Caco-2 (cell line): ENCODE results near the gene NFATC2. TPM values are rescaled to one million over a fixed set of nuclear protein-coding genes. Genes with fewer than 3 reads are reported as not detected.

Experiments used
- BruUV-seq: library from RNA; stranded (reverse); fragments of 400-500 nt; replicated peaks from 2 replicates; lab custom pipeline; 2021; lab: Mats Ljungman, UMichigan
- CTCF ChIA-PET: fragments of 300-600 bp; sonication (Branson Sonifier 250); formaldehyde crosslinking; loops from one replicate; lab custom pipeline; 2022; ENCODE audit warnings: antibody characterized with exemption; lab: Charles Lee
- POLR2A ChIA-PET: fragments of 300-600 bp; sonication (Branson Sonifier 250); formaldehyde crosslinking; loops from one replicate; lab custom pipeline; 2022; ENCODE audit warnings: antibody characterized with exemption; lab: Charles Lee
- DNase-seq, 2 experiments: peaks; one replicate each; pipeline versions ENCODE4 v3.0.0 to v3.0.0-alpha.2; 2020 to 2022
- H3K27me3 ChIP-seq: replicated peaks from 2 replicates; pipeline ENCODE4 v1.6.0; 2011; ENCODE audit warnings: low read length; ENCODE audit not compliant: control insufficient read depth, insufficient read depth
- H3K36me3 ChIP-seq: 2 replicates; pipeline ENCODE4 v1.5.1; 2011; ENCODE audit warnings: low read length; ENCODE audit not compliant: control insufficient read depth, insufficient read depth
- H3K4me1 ChIP-seq: fragments of 250-450 bp; sonication (Bioruptor Pico); 2 replicates; pipeline ENCODE4 v1.5.1; 2020; ENCODE audit warnings: mild to moderate bottlenecking
- H3K4me3 ChIP-seq: 2 replicates; pipeline ENCODE4 v1.5.1; 2011; ENCODE audit warnings: low read depth, mild to moderate bottlenecking, control low read depth, low read length
- H3K9me3 ChIP-seq: fragments of 250-450 bp; sonication (Bioruptor Pico); 2 replicates; pipeline ENCODE4 v1.5.1; 2020; ENCODE audit warnings: mild to moderate bottlenecking, moderate library complexity
- H3K27ac Mint-ChIP-seq: one replicate; pipeline ENCODE4 v1.8.0; 2022; ENCODE audit warnings: mixed read lengths; ENCODE audit not compliant: unreplicated experiment
- H3K27me3 Mint-ChIP-seq: one replicate; pipeline ENCODE4 v1.8.0; 2022; ENCODE audit warnings: mixed read lengths; ENCODE audit not compliant: insufficient read depth, unreplicated experiment
- H3K36me3 Mint-ChIP-seq: one replicate; pipeline ENCODE4 v1.8.0; 2022; ENCODE audit warnings: mild to moderate bottlenecking, mixed read lengths; ENCODE audit not compliant: insufficient read depth, unreplicated experiment
- H3K4me1 Mint-ChIP-seq: one replicate; pipeline ENCODE4 v1.8.0; 2022; ENCODE audit warnings: low read depth, mixed read lengths; ENCODE audit not compliant: unreplicated experiment
- H3K4me3 Mint-ChIP-seq: one replicate; pipeline ENCODE4 v1.8.0; 2022; ENCODE audit warnings: mild to moderate bottlenecking, moderate library complexity, mixed read lengths; ENCODE audit not compliant: unreplicated experiment
- H3K9me3 Mint-ChIP-seq: one replicate; pipeline ENCODE4 v1.8.0; 2022; ENCODE audit warnings: mixed read lengths; ENCODE audit not compliant: unreplicated experiment
- intact Hi-C: fragments of 100-400 bp; cut with micrococcal nuclease; formaldehyde crosslinking; loops from one replicate; pipeline ENCODE4 v1.10.0; 2022; ENCODE audit not compliant: unreplicated experiment
- total RNA-seq: library from RNA; stranded (reverse); gene quantifications from 2 replicates; pipeline ENCODE4 v1.2.3, GENCODE V29; 2022
- TF ChIP-seq, protein P1 (sequence below), 2 experiments: fragments of 200-600 bp in 1 of 2; IDR thresholded peaks; 1 replicate in 1 of 2; 2 replicates in 1 of 2; pipeline versions ENCODE4 v1.5.1 to v1.8.0; 2011 to 2022; ENCODE audit warnings: antibody characterized with exemption in 1 of 2, control low read depth in 1 of 2, inconsistent platforms in 1 of 2, low read depth in 1 of 2, low read length in 1 of 2, mild to moderate bottlenecking in 1 of 2, moderate library complexity in 1 of 2; ENCODE audit not compliant: insufficient read depth in 1 of 2, severe bottlenecking in 1 of 2, unreplicated experiment in 1 of 2

The NFATC2 gene
- total RNA-seq, 1 experiment from 2014 or later: 20.8 TPM

DNA sequence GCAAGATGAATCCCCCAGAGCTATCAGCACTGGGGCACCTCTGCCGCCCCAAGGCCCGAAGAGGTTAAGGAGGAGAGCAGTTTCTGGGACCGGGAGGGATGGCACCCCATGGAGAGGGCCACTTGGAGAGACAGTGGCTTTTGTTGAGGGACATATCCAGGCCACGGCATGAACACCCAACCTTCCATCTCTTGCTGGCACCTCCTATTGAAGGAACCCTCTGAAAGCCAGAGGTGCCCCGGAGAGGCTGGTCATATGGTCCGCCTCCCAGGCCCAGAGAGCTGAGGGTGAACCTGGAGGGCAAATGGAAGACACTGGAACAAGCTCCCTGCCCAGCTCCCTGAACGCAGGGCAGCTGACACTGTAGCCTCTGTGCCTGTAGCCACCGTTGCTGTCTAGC is 167.0 kb downstream of the NFATC2 start:
- ChIA-PET CTCF (no interaction called here), POLR2A (no interaction called here)

DNA sequence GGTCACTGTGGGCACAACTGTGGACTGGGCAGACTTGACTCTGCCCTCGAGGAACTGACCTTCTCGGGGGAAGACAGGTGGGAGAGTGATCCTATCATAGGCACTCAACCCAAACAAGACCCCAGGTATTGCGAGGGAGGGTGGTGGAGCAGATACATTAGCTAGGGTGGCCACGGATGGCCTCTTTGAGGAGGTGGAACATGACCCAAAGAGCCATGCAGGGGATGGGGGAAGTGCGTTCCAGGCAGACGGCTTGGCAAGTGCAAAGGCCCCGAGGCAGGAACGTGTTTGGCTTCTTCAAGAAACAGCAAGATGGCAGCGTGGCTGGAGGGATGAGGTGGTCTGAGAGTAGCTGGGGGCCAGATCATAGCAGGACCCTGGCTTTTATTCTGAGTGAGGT is 167.6 kb downstream of the NFATC2 start:
- Histone ChIP-seq H3K27me3 (no peaks in the 10 kb centered on the region), H3K36me3 (no peaks in the 10 kb centered on the region), H3K9me3 (no peaks in the 10 kb centered on the region), H3K4me1 (peaks cover 14% of the 10 kb centered on the region), H3K4me3 (no peak overlapping the region)
- no peaks in the 10 kb centered on the region for H3K27me3 Mint-ChIP-seq
- no TSS peak for BruUV-seq
- CTCF ChIA-PET: no interaction called here
- no peak overlapping the region for H3K27ac Mint-ChIP-seq
- TF ChIP-seq, protein P1, sequence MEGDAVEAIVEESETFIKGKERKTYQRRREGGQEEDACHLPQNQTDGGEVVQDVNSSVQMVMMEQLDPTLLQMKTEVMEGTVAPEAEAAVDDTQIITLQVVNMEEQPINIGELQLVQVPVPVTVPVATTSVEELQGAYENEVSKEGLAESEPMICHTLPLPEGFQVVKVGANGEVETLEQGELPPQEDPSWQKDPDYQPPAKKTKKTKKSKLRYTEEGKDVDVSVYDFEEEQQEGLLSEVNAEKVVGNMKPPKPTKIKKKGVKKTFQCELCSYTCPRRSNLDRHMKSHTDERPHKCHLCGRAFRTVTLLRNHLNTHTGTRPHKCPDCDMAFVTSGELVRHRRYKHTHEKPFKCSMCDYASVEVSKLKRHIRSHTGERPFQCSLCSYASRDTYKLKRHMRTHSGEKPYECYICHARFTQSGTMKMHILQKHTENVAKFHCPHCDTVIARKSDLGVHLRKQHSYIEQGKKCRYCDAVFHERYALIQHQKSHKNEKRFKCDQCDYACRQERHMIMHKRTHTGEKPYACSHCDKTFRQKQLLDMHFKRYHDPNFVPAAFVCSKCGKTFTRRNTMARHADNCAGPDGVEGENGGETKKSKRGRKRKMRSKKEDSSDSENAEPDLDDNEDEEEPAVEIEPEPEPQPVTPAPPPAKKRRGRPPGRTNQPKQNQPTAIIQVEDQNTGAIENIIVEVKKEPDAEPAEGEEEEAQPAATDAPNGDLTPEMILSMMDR (IDR thresholded peaks at IDR 0.05; ENCODE audit: insufficient read depth in 1 of 2, low read depth in 1 of 2, low read length in 1 of 2, severe bottlenecking in 1 of 2, unreplicated experiment in 1 of 2): no peak
- no peak for DNase-seq
- H3K9me3 Mint-ChIP-seq: no peaks in the 10 kb centered on the region
- intact Hi-C loops: loop anchor here (5.0 kb wide), 2 partner anchors 167 to 427 kb away; partner anchors contain the start of genes NFATC2 and SALL4
- no peaks in the 10 kb centered on the region for H3K36me3 Mint-ChIP-seq
- POLR2A ChIA-PET: no interaction called here
- peaks cover 12% of the 10 kb centered on the region for H3K4me1 Mint-ChIP-seq
- no peak overlapping the region for H3K4me3 Mint-ChIP-seq

More for the DNA sequence above, 167.0 kb downstream of the NFATC2 start:
- intact Hi-C loops: no loop called here
- TF ChIP-seq, protein P1 (IDR thresholded peaks at IDR 0.05; ENCODE audit: insufficient read depth in 1 of 2, low read depth in 1 of 2, low read length in 1 of 2, severe bottlenecking in 1 of 2, unreplicated experiment in 1 of 2): no peak
- H3K36me3 Mint-ChIP-seq: no peaks in the 10 kb centered on the region
- no peak overlapping the region for H3K27ac Mint-ChIP-seq
- H3K4me1 Mint-ChIP-seq: peaks cover 18% of the 10 kb centered on the region
- no TSS peak for BruUV-seq
- DNase-seq: no peak
- Histone ChIP-seq H3K4me3 (no peak overlapping the region), H3K9me3 (no peaks in the 10 kb centered on the region), H3K4me1 (peaks cover 14% of the 10 kb centered on the region), H3K27me3 (no peaks in the 10 kb centered on the region), H3K36me3 (no peaks in the 10 kb centered on the region)
- no peak overlapping the region for H3K4me3 Mint-ChIP-seq
- H3K9me3 Mint-ChIP-seq: no peaks in the 10 kb centered on the region
- no peaks in the 10 kb centered on the region for H3K27me3 Mint-ChIP-seq

DNA sequence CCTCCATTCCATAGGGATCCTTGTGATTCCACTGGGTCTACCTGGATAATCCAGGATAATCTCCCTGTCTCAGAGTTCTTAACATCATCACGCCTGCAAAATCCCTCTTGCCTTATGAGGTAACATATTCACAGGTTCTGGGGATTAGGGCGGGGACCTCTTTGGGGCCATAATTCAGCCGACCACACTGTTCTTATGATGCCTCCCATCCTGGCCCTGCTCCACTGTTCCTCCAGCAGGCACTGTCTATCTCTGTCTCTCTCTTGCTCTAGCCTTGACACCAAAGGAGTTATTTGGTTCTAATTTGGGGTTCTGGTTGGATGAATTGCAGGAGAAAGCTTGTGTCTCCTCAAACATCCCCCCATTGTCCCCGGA is 168.1 kb downstream of the NFATC2 start:
- no peaks in the 10 kb centered on the region for H3K9me3 Mint-ChIP-seq
- ChIA-PET CTCF (interaction anchor here (1.0 kb wide), 1 partner anchor 209 kb away, joined by 5 read pairs; no protein-coding TSS in a partner anchor), POLR2A (no interaction called here)
- H3K36me3 Mint-ChIP-seq: no peaks in the 10 kb centered on the region
- no peaks in the 10 kb centered on the region for H3K27me3 ChIP-seq
- DNase-seq: no peak
- intact Hi-C loops: loop anchor here (5.0 kb wide), 2 partner anchors 168 to 428 kb away; partner anchors contain the start of genes NFATC2 and SALL4
- no peak overlapping the region for H3K4me3 Mint-ChIP-seq
- H3K27ac Mint-ChIP-seq: no peak overlapping the region
- peaks cover 12% of the 10 kb centered on the region for H3K4me1 Mint-ChIP-seq
- H3K9me3 ChIP-seq: no peaks in the 10 kb centered on the region
- peaks cover 14% of the 10 kb centered on the region for H3K4me1 ChIP-seq
- no TSS peak for BruUV-seq
- no peak overlapping the region for H3K4me3 ChIP-seq
- H3K36me3 ChIP-seq: no peaks in the 10 kb centered on the region
- TF ChIP-seq, protein P1 (IDR thresholded peaks at IDR 0.05; ENCODE audit: insufficient read depth in 1 of 2, low read depth in 1 of 2, low read length in 1 of 2, severe bottlenecking in 1 of 2, unreplicated experiment in 1 of 2): no peak
- H3K27me3 Mint-ChIP-seq: no peaks in the 10 kb centered on the region
